C1 segment of cervical spinal cord (tissue), 14 donors: ENCODE results near the gene CERS4.
"Not testable (repeated sequence)": the region's sequence is repeated elsewhere in the genome, so short reads cannot be mapped to it uniquely, and the experiment has no call there.

Source experiments
- DNase-seq, 14 donors: peaks; one replicate each; lab custom pipeline; 2025; lab: John Stamatoyannopoulos, UW

CERS4 gene

GRCh38 chr19:8208922-8209461 is at the start of gene CERS4:
Gene CERS4 (plus strand): TSS chr19:8209370. CDS start chr19:8251077, 41,707 bp downstream.
- DNase-seq, result peak in 13 of 14 donors; percentile 44 to 93 (median 80)

GRCh38 chr19:8161135-8161646 is 48.0 kb upstream of the CERS4 start:
- peak in 5 of 14 donors; percentile 4 to 22 (median 11) for DNase-seq

- DNase-seq, result no peak
Observed at GRCh38 chr19:8163759-8164158, 45.4 kb upstream of the CERS4 start.

- DNase-seq, result no peak
Observed at GRCh38 chr19:8167985-8168384, 41.2 kb upstream of the CERS4 start.

GRCh38 chr19:8168537-8168936 is 40.6 kb upstream of the CERS4 start:
- DNase-seq, result no peak

- no peak for DNase-seq
Observed at GRCh38 chr19:8174706-8175105, 34.5 kb upstream of the CERS4 start.

GRCh38 chr19:8180018-8180417 is 29.2 kb upstream of the CERS4 start:
- DNase-seq, result no peak

- no peak for DNase-seq
Observed at GRCh38 chr19:8184274-8184673, 24.9 kb upstream of the CERS4 start.

GRCh38 chr19:8185343-8186068 is 23.7 kb upstream of the CERS4 start:
- no peak for DNase-seq

GRCh38 chr19:8192221-8192820 is 16.8 kb upstream of the CERS4 start:
- no peak for DNase-seq

GRCh38 chr19:8194528-8195267 is 14.5 kb upstream of the CERS4 start:
- no peak for DNase-seq

GRCh38 chr19:8196271-8196927 is 12.8 kb upstream of the CERS4 start:
- DNase-seq, result peak in 1 of 14 donors; percentile 7

GRCh38 chr19:8203288-8204120 is 5.7 kb upstream of the CERS4 start:
- not testable (repeated sequence) for DNase-seq

- no peak for DNase-seq
Observed at GRCh38 chr19:8204961-8205360, 4.2 kb upstream of the CERS4 start.

- DNase-seq, result no peak
Observed at GRCh38 chr19:8206147-8207087, 2.8 kb upstream of the CERS4 start.

- DNase-seq, result not testable (repeated sequence)
Observed at GRCh38 chr19:8207326-8207725, 1.8 kb upstream of the CERS4 start.

GRCh38 chr19:8208119-8208921 is 850 bp upstream of the CERS4 start:
- peak in 11 of 14 donors; percentile 22 to 79 (median 61) for DNase-seq
